SK-N-SH (cell line): ENCODE measurements around the gene CSRP1. TPM values are rescaled to one million over a fixed set of nuclear protein-coding genes. Genes with fewer than 3 reads are reported as not detected.

Experiments used
- CTCF ChIA-PET: fragments of 300-600, 350-600 bp; formaldehyde crosslinking; extraction: SDS; loops from one replicate; lab custom pipeline; 2021; lab: Yijun Ruan, JAX
- POLR2A ChIA-PET: fragments of 350-600 bp; sonication (Branson Sonifier 250); formaldehyde crosslinking; extraction: SDS; loops from one replicate; lab custom pipeline; 2020; ENCODE audit warnings: antibody characterized with exemption, inconsistent platforms; lab: Yijun Ruan, JAX
- DNase-seq: peaks from one replicate; pipeline ENCODE4 v3.0.0; 2012
- H2AFZ ChIP-seq: fragments of 200-600 bp; sonication (generic); 2 replicates; pipeline ENCODE4 v1.8.1; 2016; ENCODE audit warnings: antibody characterized with exemption, mild to moderate bottlenecking, low read depth
- H3F3A ChIP-seq: fragments of 200-600 bp; sonication (generic); replicated peaks from 2 replicates; pipeline ENCODE3; 2016; ENCODE audit warnings: antibody characterized with exemption, mild to moderate bottlenecking; ENCODE audit not compliant: insufficient read depth
- H3K27ac ChIP-seq, 2 experiments: fragments of 200-500 bp in 1 of 2; fragments of 200-600 bp in 1 of 2; sonication (Bioruptor generic) in 1 of 2; sonication (generic), shearing (Covaris generic) in 1 of 2; 2 replicates each; pipeline versions ENCODE4 v1.5.1 to v1.6.1; 2014 to 2016; ENCODE audit warnings: low read depth in 2 of 2, inconsistent platforms in 1 of 2, low read length in 1 of 2, mild to moderate bottlenecking in 1 of 2, mixed read lengths in 1 of 2
- H3K27me3 ChIP-seq: fragments of 200-600 bp; sonication (generic), shearing (Covaris generic); 2 replicates; pipeline ENCODE4 v1.6.1; 2016; ENCODE audit warnings: mixed run types; ENCODE audit not compliant: insufficient read depth
- H3K36me3 ChIP-seq, 2 experiments: fragments of 200-500 bp in 1 of 2; fragments of 200-600 bp in 1 of 2; sonication (Bioruptor generic) in 1 of 2; sonication (generic) in 1 of 2; replicated peaks in 1 of 2; 2 replicates each; pipeline versions ENCODE3 to v1.5.1; 2014 to 2016; ENCODE audit warnings: low read length in 1 of 2, mild to moderate bottlenecking in 1 of 2; ENCODE audit not compliant: insufficient read depth in 2 of 2, control insufficient read depth in 1 of 2
- H3K4me1 ChIP-seq, 2 experiments: fragments of 200-500 bp in 1 of 2; fragments of 200-600 bp in 1 of 2; sonication (Bioruptor generic) in 1 of 2; sonication (generic), shearing (Covaris generic) in 1 of 2; 2 replicates each; pipeline versions ENCODE4 v1.5.1 to v1.6.1; 2014 to 2016; ENCODE audit warnings: low read depth in 1 of 2, low read length in 1 of 2, mixed run types in 1 of 2; ENCODE audit not compliant: insufficient read depth in 2 of 2, control insufficient read depth in 1 of 2
- H3K4me2 ChIP-seq: fragments of 200-600 bp; sonication (generic), shearing (Covaris generic); 2 replicates; pipeline ENCODE4 v1.6.1; 2017; ENCODE audit warnings: mixed run types
- H3K4me3 ChIP-seq, 2 experiments: fragments of 200-500 bp in 1 of 2; fragments of 200-600 bp in 1 of 2; sonication (Bioruptor generic) in 1 of 2; sonication (generic), shearing (Covaris generic) in 1 of 2; 2 replicates each; pipeline versions ENCODE4 v1.5.1 to v1.8.1; 2014 to 2016; ENCODE audit warnings: low read depth in 2 of 2, inconsistent platforms in 1 of 2, low read length in 1 of 2, mild to moderate bottlenecking in 1 of 2, mixed read lengths in 1 of 2, moderate library complexity in 1 of 2
- H3K79me2 ChIP-seq: fragments of 200-600 bp; sonication (generic); 2 replicates; pipeline ENCODE4 v1.8.1; 2017; ENCODE audit warnings: mild to moderate bottlenecking; ENCODE audit not compliant: insufficient read depth
- H3K9ac ChIP-seq: fragments of 200-600 bp; sonication (generic); 2 replicates; pipeline ENCODE4 v1.6.1; 2017; ENCODE audit warnings: mixed run types
- H3K9me2 ChIP-seq: fragments of 200-600 bp; sonication (generic); 2 replicates; pipeline ENCODE4 v1.6.1; 2017; ENCODE audit warnings: mixed run types
- H3K9me3 ChIP-seq: fragments of 200-600 bp; sonication (generic); 2 replicates; pipeline ENCODE4 v1.6.1; 2017; ENCODE audit warnings: mixed run types, mild to moderate bottlenecking, moderate library complexity
- H4K20me1 ChIP-seq: fragments of 200-600 bp; sonication (generic); 2 replicates; pipeline ENCODE4 v1.6.1; 2017; ENCODE audit warnings: mild to moderate bottlenecking, mixed run types; ENCODE audit not compliant: insufficient read depth
- FOSL2 ChIP-seq: IDR thresholded peaks from 2 replicates; pipeline ENCODE4 v1.4.0; 2012; ENCODE audit warnings: low read depth, mild to moderate bottlenecking, moderate library complexity, borderline replicate concordance
- FOXJ3 ChIP-seq: sonication (generic); formaldehyde crosslinking; IDR thresholded peaks from 2 replicates; pipeline ENCODE4 v1.5.1; 2020; ENCODE audit warnings: mild to moderate bottlenecking, missing genetic modification reagents
- FOXM1 ChIP-seq: IDR thresholded peaks from 2 replicates; pipeline ENCODE4 v1.4.0; 2012; ENCODE audit warnings: low read depth, mild to moderate bottlenecking
- RAD21 ChIP-seq: IDR thresholded peaks from 2 replicates; pipeline ENCODE4 v1.6.1; 2012; ENCODE audit warnings: mild to moderate bottlenecking, low read length
- REST ChIP-seq: IDR thresholded peaks from 2 replicates; pipeline ENCODE4 v1.6.1; 2012; ENCODE audit warnings: mild to moderate bottlenecking, low read depth, low read length, moderate library complexity
- TAF1 ChIP-seq: IDR thresholded peaks from 2 replicates; pipeline ENCODE4 v1.6.1; 2012; ENCODE audit warnings: low read depth, mild to moderate bottlenecking, low read length, moderate library complexity, borderline replicate concordance
- TEAD4 ChIP-seq: IDR thresholded peaks from 2 replicates; pipeline ENCODE4 v1.4.0; 2012; ENCODE audit warnings: mild to moderate bottlenecking, borderline replicate concordance; ENCODE audit not compliant: insufficient read depth
- YY1 ChIP-seq: IDR thresholded peaks from 2 replicates; pipeline ENCODE4 v1.4.0; 2012; ENCODE audit warnings: low read depth, mild to moderate bottlenecking
- WGBS: methylation state at CpG from one replicate; pipeline ENCODE4 v1.1.6; 2017; ENCODE audit warnings: low lambda C conversion rate; 5-methylcytosine and 5-hydroxymethylcytosine counted together
- polyA plus RNA-seq, 3 experiments: library from polyadenylated mRNA; depleted of rRNA; stranded (reverse); fragments of >200 nt; gene quantifications; 2 replicates each; pipeline ENCODE4 v1.2.3, GENCODE V29; 2012
- TF ChIP-seq, protein P1 (sequence below): IDR thresholded peaks from 2 replicates; pipeline ENCODE4 v1.4.0; 2012; ENCODE audit warnings: low read depth, borderline replicate concordance
- TF ChIP-seq, protein P2 (sequence below): fragments of 150-350 bp; IDR thresholded peaks from 2 replicates; pipeline ENCODE4 v1.6.1; 2016; ENCODE audit warnings: mild to moderate bottlenecking, low read depth, low read length
- TF ChIP-seq, protein P3 (sequence below): fragments of 150-350 bp; IDR thresholded peaks from 2 replicates; pipeline ENCODE4 v1.6.1; 2017; ENCODE audit warnings: antibody characterized with exemption, low read length, low read depth, borderline replicate concordance

Gene CSRP1
- polyA plus RNA-seq, 1 of the 3 experiments (the other 2 are of a cell fraction) = 373 TPM

- H3K79me2 ChIP-seq = peaks cover 9% of the 10 kb centered on the region; the same call in 1 of the 2 replicates
- no peak overlapping the region for H2AFZ ChIP-seq
- H4K20me1 ChIP-seq = peaks cover 10% of the 10 kb centered on the region; the same call in 1 of the 2 replicates
- no peaks in the 10 kb centered on the region for H3K9me3 ChIP-seq
- H3K27ac ChIP-seq = no peak overlapping the region
- CTCF ChIA-PET = interaction anchor here (0.8 to 22.5 kb wide), 7 partner anchors 16 to 62 kb away, joined by 3 to 860 read pairs (median 4); partner anchors contain the start of genes CSRP1 and PHLDA3
- H3F3A ChIP-seq = peaks cover 34% of the 10 kb centered on the region
- H3K36me3 ChIP-seq = peaks cover 18 to 29% of the 10 kb centered on the region in 2 experiments
- no peak for DNase-seq
- H3K4me2 ChIP-seq = no peak overlapping the region
- POLR2A ChIA-PET = interaction anchor here (0.8 kb wide), 1 partner anchor 15 kb away, joined by 3 read pairs; no protein-coding TSS in a partner anchor
- H3K9me2 ChIP-seq = no peaks in the 10 kb centered on the region
- 100% methylated on average over 2 of the region's 2 CpGs for WGBS
- peaks cover 21 to 38% of the 10 kb centered on the region in 2 experiments for H3K4me1 ChIP-seq
- no peak overlapping the region for H3K4me3 ChIP-seq
- no peak for TF ChIP-seq TEAD4
- TF ChIP-seq, protein P1, sequence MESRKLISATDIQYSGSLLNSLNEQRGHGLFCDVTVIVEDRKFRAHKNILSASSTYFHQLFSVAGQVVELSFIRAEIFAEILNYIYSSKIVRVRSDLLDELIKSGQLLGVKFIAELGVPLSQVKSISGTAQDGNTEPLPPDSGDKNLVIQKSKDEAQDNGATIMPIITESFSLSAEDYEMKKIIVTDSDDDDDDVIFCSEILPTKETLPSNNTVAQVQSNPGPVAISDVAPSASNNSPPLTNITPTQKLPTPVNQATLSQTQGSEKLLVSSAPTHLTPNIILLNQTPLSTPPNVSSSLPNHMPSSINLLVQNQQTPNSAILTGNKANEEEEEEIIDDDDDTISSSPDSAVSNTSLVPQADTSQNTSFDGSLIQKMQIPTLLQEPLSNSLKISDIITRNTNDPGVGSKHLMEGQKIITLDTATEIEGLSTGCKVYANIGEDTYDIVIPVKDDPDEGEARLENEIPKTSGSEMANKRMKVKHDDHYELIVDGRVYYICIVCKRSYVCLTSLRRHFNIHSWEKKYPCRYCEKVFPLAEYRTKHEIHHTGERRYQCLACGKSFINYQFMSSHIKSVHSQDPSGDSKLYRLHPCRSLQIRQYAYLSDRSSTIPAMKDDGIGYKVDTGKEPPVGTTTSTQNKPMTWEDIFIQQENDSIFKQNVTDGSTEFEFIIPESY = no peak
- TF ChIP-seq, all 33 proteins: peak for 0
- Histone ChIP-seq H3K9ac (no peak overlapping the region), H3K27me3 (no peaks in the 10 kb centered on the region)
Measured at GRCh38 chr1:201487742-201488141, 19.2 kb downstream of the CSRP1 start.

DNA sequence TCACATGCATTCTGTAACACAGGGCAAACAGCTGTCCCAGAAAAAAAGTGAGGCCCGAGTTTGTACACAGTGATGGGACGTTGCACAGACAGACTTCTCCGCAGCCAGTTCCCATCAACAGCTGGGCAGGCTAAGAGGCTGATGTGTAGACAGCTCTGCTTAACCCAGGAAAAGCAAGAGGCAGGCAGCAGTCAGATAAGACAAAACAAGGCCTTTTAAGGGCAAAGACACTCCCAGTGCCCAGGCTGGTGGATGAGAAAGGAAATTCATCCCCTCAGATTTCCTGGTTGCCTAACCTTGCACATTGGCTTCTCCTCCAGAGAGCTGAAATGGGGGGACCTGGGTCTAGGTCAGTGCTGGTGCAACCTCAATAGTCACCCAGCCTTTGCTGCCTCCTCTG lies 20.7 kb downstream of the CSRP1 start:
- POLR2A ChIA-PET = interaction anchor here (0.6 kb wide), 1 partner anchor 17 kb away, joined by 3 read pairs; the partner anchor contains the start of gene PHLDA3
- H3K27ac ChIP-seq = no peak overlapping the region
- no peaks in the 10 kb centered on the region for H3K9me2 ChIP-seq
- no peak overlapping the region for H3K4me3 ChIP-seq
- H3K9ac ChIP-seq = no peak overlapping the region
- peaks cover 18 to 29% of the 10 kb centered on the region in 2 experiments for H3K36me3 ChIP-seq
- TF ChIP-seq REST = no peak
- no peak for TF ChIP-seq FOXM1
- TF ChIP-seq YY1 = no peak
- no peak for TF ChIP-seq TAF1
- TF ChIP-seq, protein P2, sequence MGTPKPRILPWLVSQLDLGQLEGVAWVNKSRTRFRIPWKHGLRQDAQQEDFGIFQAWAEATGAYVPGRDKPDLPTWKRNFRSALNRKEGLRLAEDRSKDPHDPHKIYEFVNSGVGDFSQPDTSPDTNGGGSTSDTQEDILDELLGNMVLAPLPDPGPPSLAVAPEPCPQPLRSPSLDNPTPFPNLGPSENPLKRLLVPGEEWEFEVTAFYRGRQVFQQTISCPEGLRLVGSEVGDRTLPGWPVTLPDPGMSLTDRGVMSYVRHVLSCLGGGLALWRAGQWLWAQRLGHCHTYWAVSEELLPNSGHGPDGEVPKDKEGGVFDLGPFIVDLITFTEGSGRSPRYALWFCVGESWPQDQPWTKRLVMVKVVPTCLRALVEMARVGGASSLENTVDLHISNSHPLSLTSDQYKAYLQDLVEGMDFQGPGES = no peak
- TF ChIP-seq FOXJ3 (CRISPR knock-in tag) = no peak
- TF ChIP-seq RAD21 = no peak
- TF ChIP-seq, protein P1 = no peak
- TF ChIP-seq, protein P3, sequence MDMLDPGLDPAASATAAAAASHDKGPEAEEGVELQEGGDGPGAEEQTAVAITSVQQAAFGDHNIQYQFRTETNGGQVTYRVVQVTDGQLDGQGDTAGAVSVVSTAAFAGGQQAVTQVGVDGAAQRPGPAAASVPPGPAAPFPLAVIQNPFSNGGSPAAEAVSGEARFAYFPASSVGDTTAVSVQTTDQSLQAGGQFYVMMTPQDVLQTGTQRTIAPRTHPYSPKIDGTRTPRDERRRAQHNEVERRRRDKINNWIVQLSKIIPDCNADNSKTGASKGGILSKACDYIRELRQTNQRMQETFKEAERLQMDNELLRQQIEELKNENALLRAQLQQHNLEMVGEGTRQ = no peak
- no peak for TF ChIP-seq FOSL2
- 75% methylated on average over 3 of the region's 3 CpGs for WGBS
- no peaks in the 10 kb centered on the region for H3K27me3 ChIP-seq
- no peak for DNase-seq
- no peak overlapping the region for H3K4me2 ChIP-seq
- H3K4me1 ChIP-seq = peaks cover 17 to 27% of the 10 kb centered on the region in 2 experiments
- H3K79me2 ChIP-seq = peaks cover 8% of the 10 kb centered on the region; the same call in 1 of the 2 replicates
- H2AFZ ChIP-seq = no peak overlapping the region
- CTCF ChIA-PET = interaction anchor here (1.0 to 22.5 kb wide), 5 partner anchors 18 to 307 kb away, joined by 3 to 860 read pairs (median 4); partner anchors contain the start of gene CSRP1
- peaks cover 32% of the 10 kb centered on the region for H3F3A ChIP-seq
- no peaks in the 10 kb centered on the region for H3K9me3 ChIP-seq
- H4K20me1 ChIP-seq = peaks cover 10% of the 10 kb centered on the region; the same call in 1 of the 2 replicates
